Hepatocyte (in vitro differentiated cells): Measurements from ENCODE around the gene ARHGAP35.

Experiments used
- CTCF ChIP-seq: fragments of 200-600 bp; sonication (generic); IDR thresholded peaks from 2 replicates; pipeline ENCODE4 v1.5.1; 2016; ENCODE audit warnings: antibody characterized with exemption, mild to moderate bottlenecking; ENCODE audit not compliant: poor library complexity
- EZH2phosphoT487 ChIP-seq: fragments of 200-600 bp; sonication (generic); IDR thresholded peaks from one replicate; pipeline ENCODE4 v1.6.1; 2018; ENCODE audit warnings: antibody characterized with exemption, mild to moderate bottlenecking, low read depth, moderate library complexity; ENCODE audit not compliant: unreplicated experiment, severe bottlenecking

- TF ChIP-seq CTCF = no peak
- TF ChIP-seq EZH2phosphoT487 = no peak
Observed at GRCh38 chr19:46834121-46834520, 26.7 kb upstream of the ARHGAP35 start.
